GM23248 (cell line): ENCODE results near the gene CGREF1.

Experiments
- EZH2 ChIP-seq: fragments of 200-600 bp; sonication (generic); IDR thresholded peaks from 2 replicates; pipeline ENCODE4 v1.6.1; 2018; ENCODE audit warnings: antibody characterized with exemption, mild to moderate bottlenecking; ENCODE audit not compliant: insufficient read depth, poor library complexity, severe bottlenecking
- EZH2phosphoT487 ChIP-seq: fragments of 200-600 bp; sonication (generic); IDR thresholded peaks from 2 replicates; pipeline ENCODE4 v1.6.1; 2018; ENCODE audit warnings: antibody characterized with exemption, moderate library complexity, mild to moderate bottlenecking, low read depth; ENCODE audit not compliant: insufficient read depth

- no peak for TF ChIP-seq EZH2
- no peak for TF ChIP-seq EZH2phosphoT487
Measured at GRCh38 chr2:27122791-27123190, 3.9 kb upstream of the CGREF1 start.
